CD4-positive, CD25-positive, alpha-beta regulatory T cell (primary cell): ENCODE measurements around the gene ARPP21. TPM values are rescaled to one million over a fixed set of nuclear protein-coding genes. Genes with fewer than 3 reads are reported as not detected.

ENCODE experiments used
- ATAC-seq, 2 donors: fragments of 150-1000 bp; cut with Tn5 transposase; one replicate each; pipeline ENCODE4 v1.10.0; 2021; ENCODE audit warnings: low read depth in 2 of 2, moderate number of reproducible peaks in 2 of 2, moderate library complexity in 1 of 2
- DNase-seq, 3 donors: peaks; one replicate each; pipeline versions ENCODE4 v3.0.0 to v3.0.0-alpha.2; 2012 to 2022; ENCODE audit warnings: mixed read lengths in 1 of 3
- H3K27ac ChIP-seq: one replicate; pipeline ENCODE4 v1.7.0; 2013; ENCODE audit warnings: mild to moderate bottlenecking, low read length; ENCODE audit not compliant: insufficient read depth, poor library complexity, severe bottlenecking
- H3K27me3 ChIP-seq: one replicate; pipeline ENCODE4 v1.7.0; 2013; ENCODE audit warnings: low read length; ENCODE audit not compliant: control insufficient read depth, insufficient read depth
- H3K36me3 ChIP-seq: one replicate; pipeline ENCODE4 v1.7.0; 2013; ENCODE audit warnings: mild to moderate bottlenecking, low read length, moderate library complexity; ENCODE audit not compliant: control insufficient read depth, insufficient read depth
- H3K4me1 ChIP-seq: 2 replicates; pipeline ENCODE4 v1.7.0; 2013; ENCODE audit warnings: mild to moderate bottlenecking, low read length; ENCODE audit not compliant: insufficient read depth, control insufficient read depth, poor library complexity, severe bottlenecking
- H3K4me3 ChIP-seq: one replicate; pipeline ENCODE4 v1.7.0; 2013; ENCODE audit warnings: low read depth, mild to moderate bottlenecking, low read length, moderate library complexity
- H3K9me3 ChIP-seq, 2 experiments: 1 replicate in 1 of 2; 2 replicates in 1 of 2; pipeline ENCODE4 v1.7.0; 2013; ENCODE audit warnings: low read length in 2 of 2, mild to moderate bottlenecking in 1 of 2, moderate library complexity in 1 of 2; ENCODE audit not compliant: control insufficient read depth in 2 of 2
- H3K27ac Mint-ChIP-seq, 3 donors: one replicate each; pipeline ENCODE4 v1.8.0; 2020 to 2022; ENCODE audit warnings: mild to moderate bottlenecking in 3 of 3, mixed read lengths in 3 of 3, moderate library complexity in 2 of 3
- H3K27me3 Mint-ChIP-seq: one replicate; pipeline ENCODE4 v1.8.0; 2022; ENCODE audit warnings: mild to moderate bottlenecking, mixed read lengths
- H3K36me3 Mint-ChIP-seq: one replicate; pipeline ENCODE4 v1.8.0; 2020; ENCODE audit warnings: mixed read lengths
- H3K4me1 Mint-ChIP-seq, 4 donors: one replicate each; pipeline ENCODE4 v1.8.0; 2020 to 2022; ENCODE audit warnings: mixed read lengths in 4 of 4, mild to moderate bottlenecking in 1 of 4
- H3K4me3 Mint-ChIP-seq, 4 donors: one replicate each; pipeline ENCODE4 v1.8.0; 2020 to 2022; ENCODE audit warnings: mild to moderate bottlenecking in 4 of 4, mixed read lengths in 4 of 4, moderate library complexity in 3 of 4
- H3K9me3 Mint-ChIP-seq, 7 donors: one replicate each; pipeline ENCODE4 v1.8.0; 2020 to 2022; ENCODE audit warnings: mixed read lengths in 7 of 7, mild to moderate bottlenecking in 3 of 7, moderate library complexity in 2 of 7
- polyA plus RNA-seq, 4 donors: library from polyadenylated mRNA; unstranded; fragments of 300-500 nt; fragmentation: Illumina TruSeq; gene quantifications; one replicate each; pipeline ENCODE4 v1.2.3, GENCODE V29; 2021
- total RNA-seq: library from RNA; stranded (reverse); gene quantifications from one replicate; pipeline ENCODE4 v1.2.3, GENCODE V29; 2022

Gene ARPP21
- total and polyA plus RNA-seq, 5 donors from 2014 or later, result not detected

GRCh38 chr3:35670408-35670965 lies 31.2 kb downstream of the ARPP21 start:
- Histone ChIP-seq H3K9me3 (no peaks in the 10 kb centered on the region), H3K36me3 (no peaks in the 10 kb centered on the region), H3K27me3 (no peaks in the 10 kb centered on the region), H3K4me1 (no peaks in the 10 kb centered on the region), H3K27ac (no peak overlapping the region), H3K4me3 (no peak overlapping the region)
- peaks cover 0 to 3% (median 2%) of the 10 kb centered on the region in 7 donors for H3K9me3 Mint-ChIP-seq
- DNase-seq (no peak), ATAC-seq (no peak)
- no peaks in the 10 kb centered on the region for H3K36me3 Mint-ChIP-seq
- H3K27ac Mint-ChIP-seq, result no peak overlapping the region
- H3K4me1 Mint-ChIP-seq, result no peaks in the 10 kb centered on the region
- H3K27me3 Mint-ChIP-seq, result no peaks in the 10 kb centered on the region
- H3K4me3 Mint-ChIP-seq, result no peak overlapping the region

- no peak for DNase-seq
- H3K4me1 ChIP-seq, result no peaks in the 10 kb centered on the region
- H3K4me1 Mint-ChIP-seq, result no peaks in the 10 kb centered on the region
- no peak overlapping the region for H3K27ac Mint-ChIP-seq
- H3K36me3 Mint-ChIP-seq, result no peaks in the 10 kb centered on the region
- no peaks in the 10 kb centered on the region for H3K9me3 ChIP-seq
- no peaks in the 10 kb centered on the region for H3K27me3 ChIP-seq
- no peaks in the 10 kb centered on the region for H3K27me3 Mint-ChIP-seq
- ATAC-seq, result no peak
- H3K4me3 ChIP-seq, result no peak overlapping the region
- H3K4me3 Mint-ChIP-seq, result no peak overlapping the region
- no peak overlapping the region for H3K27ac ChIP-seq
- no peaks in the 10 kb centered on the region for H3K36me3 ChIP-seq
- peaks cover 0 to 3% (median 2%) of the 10 kb centered on the region in 7 donors for H3K9me3 Mint-ChIP-seq
These were observed 32.2 kb downstream of the ARPP21 start for GRCh38 chr3:35671483-35671882.

- Histone ChIP-seq H3K27me3 (no peaks in the 10 kb centered on the region), H3K36me3 (no peaks in the 10 kb centered on the region), H3K4me1 (no peaks in the 10 kb centered on the region), H3K27ac (no peak overlapping the region), H3K4me3 (no peak overlapping the region), H3K9me3 (no peaks in the 10 kb centered on the region)
- Mint-ChIP-seq H3K9me3 (peaks cover 0 to 5% (median 2%) of the 10 kb centered on the region in 7 donors), H3K27ac (no peak overlapping the region), H3K4me3 (no peak overlapping the region), H3K4me1 (no peaks in the 10 kb centered on the region), H3K36me3 (no peaks in the 10 kb centered on the region), H3K27me3 (no peaks in the 10 kb centered on the region)
- no peak for DNase-seq
- ATAC-seq, result no peak
These were observed 33.7 kb downstream of the ARPP21 start for GRCh38 chr3:35673017-35673416.

- Mint-ChIP-seq H3K4me3 (no peak overlapping the region), H3K27me3 (no peaks in the 10 kb centered on the region), H3K27ac (no peak overlapping the region), H3K4me1 (no peaks in the 10 kb centered on the region), H3K36me3 (no peaks in the 10 kb centered on the region), H3K9me3 (peaks cover 0 to 5% (median 2%) of the 10 kb centered on the region in 7 donors)
- Histone ChIP-seq H3K27me3 (no peaks in the 10 kb centered on the region), H3K36me3 (no peaks in the 10 kb centered on the region), H3K4me3 (no peak overlapping the region), H3K27ac (no peak overlapping the region), H3K9me3 (no peaks in the 10 kb centered on the region), H3K4me1 (no peaks in the 10 kb centered on the region)
- ATAC-seq, result no peak
- DNase-seq, result no peak
These were observed 35.3 kb downstream of the ARPP21 start for GRCh38 chr3:35674451-35675109.

GRCh38 chr3:35675206-35675605 lies 35.9 kb downstream of the ARPP21 start:
- H3K36me3 Mint-ChIP-seq, result no peaks in the 10 kb centered on the region
- H3K4me3 Mint-ChIP-seq, result no peak overlapping the region
- no peaks in the 10 kb centered on the region for H3K4me1 Mint-ChIP-seq
- H3K27ac ChIP-seq, result no peak overlapping the region
- H3K36me3 ChIP-seq, result no peaks in the 10 kb centered on the region
- no peaks in the 10 kb centered on the region for H3K4me1 ChIP-seq
- peaks cover 0 to 5% (median 2%) of the 10 kb centered on the region in 7 donors for H3K9me3 Mint-ChIP-seq
- no peaks in the 10 kb centered on the region for H3K27me3 Mint-ChIP-seq
- ATAC-seq, result no peak
- no peaks in the 10 kb centered on the region for H3K27me3 ChIP-seq
- H3K27ac Mint-ChIP-seq, result no peak overlapping the region
- H3K9me3 ChIP-seq, result no peaks in the 10 kb centered on the region
- no peak for DNase-seq
- no peak overlapping the region for H3K4me3 ChIP-seq

GRCh38 chr3:35675621-35676020 lies 36.3 kb downstream of the ARPP21 start:
- no peak overlapping the region for H3K27ac ChIP-seq
- Mint-ChIP-seq H3K36me3 (no peaks in the 10 kb centered on the region), H3K9me3 (peaks cover 0 to 5% (median 2%) of the 10 kb centered on the region in 7 donors), H3K4me3 (no peak overlapping the region), H3K27me3 (no peaks in the 10 kb centered on the region), H3K27ac (no peak overlapping the region), H3K4me1 (no peaks in the 10 kb centered on the region)
- no peak overlapping the region for H3K4me3 ChIP-seq
- no peaks in the 10 kb centered on the region for H3K36me3 ChIP-seq
- no peaks in the 10 kb centered on the region for H3K4me1 ChIP-seq
- H3K9me3 ChIP-seq, result no peaks in the 10 kb centered on the region
- ATAC-seq (no peak), DNase-seq (no peak)
- no peaks in the 10 kb centered on the region for H3K27me3 ChIP-seq

- H3K9me3 ChIP-seq, result no peaks in the 10 kb centered on the region
- H3K27me3 Mint-ChIP-seq, result no peaks in the 10 kb centered on the region
- no peaks in the 10 kb centered on the region for H3K4me1 ChIP-seq
- H3K9me3 Mint-ChIP-seq, result peaks cover 0 to 5% (median 2%) of the 10 kb centered on the region in 7 donors
- H3K36me3 ChIP-seq, result no peaks in the 10 kb centered on the region
- H3K27me3 ChIP-seq, result no peaks in the 10 kb centered on the region
- H3K4me1 Mint-ChIP-seq, result no peaks in the 10 kb centered on the region
- no peak overlapping the region for H3K4me3 Mint-ChIP-seq
- ATAC-seq (no peak), DNase-seq (no peak)
- no peak overlapping the region for H3K4me3 ChIP-seq
- H3K36me3 Mint-ChIP-seq, result no peaks in the 10 kb centered on the region
- H3K27ac ChIP-seq, result no peak overlapping the region
- no peak overlapping the region for H3K27ac Mint-ChIP-seq
These were observed 38.5 kb downstream of the ARPP21 start for GRCh38 chr3:35677797-35678196.

GRCh38 chr3:35678643-35679161 lies 39.4 kb downstream of the ARPP21 start:
- Mint-ChIP-seq H3K27me3 (no peaks in the 10 kb centered on the region), H3K36me3 (no peaks in the 10 kb centered on the region), H3K4me3 (no peak overlapping the region), H3K27ac (no peak overlapping the region), H3K9me3 (peaks cover 0 to 5% (median 2%) of the 10 kb centered on the region in 7 donors), H3K4me1 (no peaks in the 10 kb centered on the region)
- Histone ChIP-seq H3K4me3 (no peak overlapping the region), H3K36me3 (no peaks in the 10 kb centered on the region), H3K27me3 (no peaks in the 10 kb centered on the region), H3K9me3 (no peaks in the 10 kb centered on the region), H3K27ac (no peak overlapping the region), H3K4me1 (no peaks in the 10 kb centered on the region)
- no peak for ATAC-seq
- no peak for DNase-seq
